Astrocyte (in vitro differentiated cells and primary cell): ENCODE data around the gene FCHO2. TPM values are rescaled to one million over a fixed set of nuclear protein-coding genes. Genes with fewer than 3 reads are reported as not detected.
A peak's percentile ranks its signal among the peaks of the same experiment; 100 is the strongest.
"Not testable (repeated sequence)": the region's sequence is repeated elsewhere in the genome, so short reads cannot be mapped to it uniquely, and the experiment has no call there.

Experiments
- DNase-seq: peaks from one replicate; pipeline ENCODE4 v3.0.0-alpha.2; 2010; ENCODE audit warnings: low read depth
- FAIRE-seq: peaks from 2 replicates; lab custom pipeline; 2011; peaks lifted over from hg19 to GRCh38; lab: Jason Lieb, UNC
- H2AFZ ChIP-seq: 2 replicates; pipeline ENCODE4 v1.6.0; 2012; ENCODE audit warnings: low read depth, low read length, inconsistent platforms
- H3K27ac ChIP-seq: 2 replicates; pipeline ENCODE4 v1.5.1; 2011; ENCODE audit warnings: low read depth, low read length, inconsistent platforms
- H3K27me3 ChIP-seq: 2 replicates; pipeline ENCODE4 v1.6.0; 2011; ENCODE audit warnings: low read length, inconsistent platforms; ENCODE audit not compliant: insufficient read depth
- H3K36me3 ChIP-seq: 2 replicates; pipeline ENCODE4 v1.5.1; 2011; ENCODE audit warnings: low read length, inconsistent platforms; ENCODE audit not compliant: insufficient read depth
- H3K4me1 ChIP-seq: 2 replicates; pipeline ENCODE4 v1.5.1; 2011; ENCODE audit warnings: low read length, inconsistent platforms; ENCODE audit not compliant: insufficient read depth
- H3K4me2 ChIP-seq: 2 replicates; pipeline ENCODE4 v1.6.0; 2012; ENCODE audit warnings: low read length, inconsistent platforms
- H3K4me3 ChIP-seq: 2 replicates; pipeline ENCODE4 v1.5.1; 2011; ENCODE audit warnings: low read depth, mild to moderate bottlenecking, low read length, inconsistent platforms; ENCODE audit not compliant: insufficient read depth
- H3K79me2 ChIP-seq: 2 replicates; pipeline ENCODE4 v1.6.0; 2012; ENCODE audit warnings: mild to moderate bottlenecking, low read length, inconsistent platforms; ENCODE audit not compliant: insufficient read depth
- H3K9ac ChIP-seq: 2 replicates; pipeline ENCODE4 v1.6.0; 2012; ENCODE audit warnings: mild to moderate bottlenecking, low read length, inconsistent platforms
- H3K9me3 ChIP-seq: 2 replicates; pipeline ENCODE4 v1.5.1; 2012; ENCODE audit warnings: low read depth, mild to moderate bottlenecking, low read length, inconsistent platforms; ENCODE audit not compliant: insufficient read depth
- H4K20me1 ChIP-seq: 2 replicates; pipeline ENCODE4 v1.6.0; 2012; ENCODE audit warnings: low read length, inconsistent platforms; ENCODE audit not compliant: insufficient read depth
- H3K27ac Mint-ChIP-seq: one replicate; pipeline ENCODE4 v1.8.0; 2021; ENCODE audit warnings: mild to moderate bottlenecking, mixed read lengths; ENCODE audit not compliant: unreplicated experiment
- H3K27me3 Mint-ChIP-seq: one replicate; pipeline ENCODE4 v1.8.0; 2021; ENCODE audit warnings: low read depth, mixed read lengths; ENCODE audit not compliant: unreplicated experiment
- H3K36me3 Mint-ChIP-seq: one replicate; pipeline ENCODE4 v1.8.0; 2021; ENCODE audit warnings: low read depth, mixed read lengths; ENCODE audit not compliant: unreplicated experiment
- H3K4me1 Mint-ChIP-seq: one replicate; pipeline ENCODE4 v1.8.0; 2021; ENCODE audit warnings: low read depth, mixed read lengths; ENCODE audit not compliant: unreplicated experiment
- H3K4me3 Mint-ChIP-seq: one replicate; pipeline ENCODE4 v1.8.0; 2021; ENCODE audit warnings: mild to moderate bottlenecking, moderate library complexity, mixed read lengths; ENCODE audit not compliant: unreplicated experiment
- H3K9me3 Mint-ChIP-seq: one replicate; pipeline ENCODE4 v1.8.0; 2021; ENCODE audit warnings: mild to moderate bottlenecking, mixed read lengths; ENCODE audit not compliant: unreplicated experiment
- CTCF ChIP-seq: IDR thresholded peaks from 2 replicates; pipeline ENCODE4 v1.5.1; 2011; ENCODE audit warnings: low read depth, mild to moderate bottlenecking, inconsistent platforms, low read length, moderate library complexity; ENCODE audit not compliant: insufficient read depth
- EZH2 ChIP-seq: IDR thresholded peaks from 2 replicates; pipeline ENCODE4 v1.6.1; 2012; ENCODE audit warnings: mild to moderate bottlenecking, low read length, inconsistent platforms; ENCODE audit not compliant: insufficient read depth
- total RNA-seq: library from RNA; stranded (reverse); gene quantifications from 2 replicates; pipeline ENCODE4 v1.2.1, GENCODE V29; 2021

The FCHO2 gene
- total RNA-seq, 1 donor from 2014 or later = 20.7 TPM

GRCh38 chr5:73005886-73006285, 50.0 kb downstream of the FCHO2 start:
- H4K20me1 ChIP-seq = no peaks in the 10 kb centered on the region
- H3K9ac ChIP-seq = no peak overlapping the region
- Mint-ChIP-seq H3K36me3 (peaks cover 4% of the 10 kb centered on the region), H3K27me3 (no peaks in the 10 kb centered on the region), H3K9me3 (peaks cover 2% of the 10 kb centered on the region), H3K4me1 (no peaks in the 10 kb centered on the region), H3K4me3 (no peak overlapping the region), H3K27ac (no peak overlapping the region)
- H3K27ac ChIP-seq = no peak overlapping the region
- no peak for TF ChIP-seq CTCF
- TF ChIP-seq EZH2 = no peak
- H2AFZ ChIP-seq = no peak overlapping the region
- no peak overlapping the region for H3K4me3 ChIP-seq
- no peaks in the 10 kb centered on the region for H3K4me1 ChIP-seq
- H3K36me3 ChIP-seq = no peaks in the 10 kb centered on the region
- no peak overlapping the region for H3K4me2 ChIP-seq
- H3K9me3 ChIP-seq = no peaks in the 10 kb centered on the region
- DNase-seq (no peak), FAIRE-seq (no peak)
- no peaks in the 10 kb centered on the region for H3K79me2 ChIP-seq
- H3K27me3 ChIP-seq = no peaks in the 10 kb centered on the region

- Mint-ChIP-seq H3K36me3 (peaks cover 4% of the 10 kb centered on the region), H3K27ac (no peak overlapping the region), H3K9me3 (peaks cover 2% of the 10 kb centered on the region), H3K27me3 (no peaks in the 10 kb centered on the region), H3K4me3 (no peak overlapping the region), H3K4me1 (no peaks in the 10 kb centered on the region)
- Histone ChIP-seq H4K20me1 (no peaks in the 10 kb centered on the region), H3K27ac (no peak overlapping the region), H3K4me3 (no peak overlapping the region), H2AFZ (no peak overlapping the region), H3K36me3 (no peaks in the 10 kb centered on the region), H3K4me1 (no peaks in the 10 kb centered on the region), H3K9me3 (no peaks in the 10 kb centered on the region), H3K79me2 (no peaks in the 10 kb centered on the region), H3K27me3 (no peaks in the 10 kb centered on the region), H3K4me2 (no peak overlapping the region), H3K9ac (no peak overlapping the region)
- peak; percentile 12 for DNase-seq
- FAIRE-seq = no peak
- no peak for TF ChIP-seq EZH2
- no peak for TF ChIP-seq CTCF
These were observed 51.2 kb downstream of the FCHO2 start for GRCh38 chr5:73007051-73007450.

GRCh38 chr5:73008831-73009230, 53.0 kb downstream of the FCHO2 start:
- DNase-seq (no peak), FAIRE-seq (no peak)
- Histone ChIP-seq H3K4me1 (no peaks in the 10 kb centered on the region), H3K79me2 (no peaks in the 10 kb centered on the region), H3K9me3 (no peaks in the 10 kb centered on the region), H3K4me3 (no peak overlapping the region), H3K27ac (no peak overlapping the region), H4K20me1 (no peaks in the 10 kb centered on the region), H3K36me3 (no peaks in the 10 kb centered on the region), H3K9ac (no peak overlapping the region), H3K27me3 (no peaks in the 10 kb centered on the region), H3K4me2 (no peak overlapping the region), H2AFZ (no peak overlapping the region)
- no peak for TF ChIP-seq EZH2
- TF ChIP-seq CTCF = no peak
- Mint-ChIP-seq H3K27me3 (no peaks in the 10 kb centered on the region), H3K4me3 (no peak overlapping the region), H3K4me1 (no peaks in the 10 kb centered on the region), H3K9me3 (peaks cover 2% of the 10 kb centered on the region), H3K27ac (no peak overlapping the region), H3K36me3 (peaks cover 4% of the 10 kb centered on the region)

- DNase-seq, FAIRE-seq, H3K27ac ChIP-seq: not testable (repeated sequence)
These were observed 55.8 kb downstream of the FCHO2 start for GRCh38 chr5:73011612-73012011.

More at GRCh38 chr5:73011612-73012011, 55.8 kb downstream of the FCHO2 start:
- not testable (repeated sequence) for H3K36me3 Mint-ChIP-seq, H3K4me1 ChIP-seq, H3K9me3 ChIP-seq, H3K4me3 Mint-ChIP-seq, H3K27ac Mint-ChIP-seq, H3K27me3 ChIP-seq, H3K9me3 Mint-ChIP-seq, H3K9ac ChIP-seq, H3K4me1 Mint-ChIP-seq, H3K79me2 ChIP-seq, H3K4me3 ChIP-seq, H3K27me3 Mint-ChIP-seq, H2AFZ ChIP-seq, H4K20me1 ChIP-seq, H3K4me2 ChIP-seq, H3K36me3 ChIP-seq
